Ovary (tissue), 9 donors: ENCODE measurements around the gene GRIFIN. TPM values are rescaled to one million over a fixed set of nuclear protein-coding genes. Genes with fewer than 3 reads are reported as not detected.
A peak's percentile ranks its signal among the peaks of the same experiment; 100 is the strongest.

Experiments used
- DNase-seq, 5 donors: peaks; one replicate each; pipeline ENCODE4 v3.0.0-alpha.2; 2019 to 2020
- H3K27ac ChIP-seq, 2 donors: fragments of 200-600 bp; one replicate each; pipeline versions ENCODE4 v1.5.1 to v1.8.0; 2019 to 2022
- H3K27me3 ChIP-seq: fragments of 200-600 bp; one replicate; pipeline ENCODE4 v1.8.0; 2022
- H3K36me3 ChIP-seq: fragments of 200-600 bp; sonication (generic); one replicate; pipeline ENCODE4 v1.5.1; 2019
- H3K4me1 ChIP-seq: one replicate; pipeline ENCODE4 v1.8.1; 2013; ENCODE audit warnings: mild to moderate bottlenecking, moderate library complexity; ENCODE audit not compliant: insufficient read depth
- H3K4me3 ChIP-seq: fragments of 200-600 bp; sonication (generic); one replicate; pipeline ENCODE4 v1.5.1; 2017
- H3K9me3 ChIP-seq, 2 donors: fragments of 200-600 bp in 1 of 2; sonication (generic) in 1 of 2; one replicate each; pipeline versions ENCODE4 v1.5.1 to v1.8.1; 2013 to 2019; ENCODE audit warnings: mild to moderate bottlenecking in 1 of 2, moderate library complexity in 1 of 2
- CTCF ChIP-seq, 3 donors: fragments of 450-650 bp in 2 of 3; fragments of 200-600 bp in 1 of 3; IDR thresholded peaks; one replicate each; pipeline versions ENCODE4 v1.5.1 to v1.8.0; 2016 to 2022; ENCODE audit warnings: antibody characterized with exemption in 3 of 3, mild to moderate bottlenecking in 1 of 3
- EP300 ChIP-seq: sonication (generic); formaldehyde crosslinking; IDR thresholded peaks from one replicate; pipeline ENCODE4 v1.6.1; 2017; ENCODE audit warnings: antibody characterized with exemption
- POLR2A ChIP-seq: fragments of 450-650 bp; IDR thresholded peaks from one replicate; pipeline ENCODE4 v1.6.1; 2017; ENCODE audit warnings: antibody characterized with exemption, mild to moderate bottlenecking, moderate library complexity
- WGBS, 3 donors: extraction: QIAGEN DNeasy Blood & Tissue Kit in 1 of 3; methylation state at CpG; one replicate each; pipeline versions ENCODE4 v1.1.5 to v1.1.7; 2013 to 2017; 5-methylcytosine and 5-hydroxymethylcytosine counted together
- intact Hi-C, 4 donors: fragments of 100-400 bp; cut with DNase I; formaldehyde crosslinking; loops; one replicate each; pipeline versions ENCODE4 v1.11.0 to v1.15.1; 2022 to 2023
- polyA plus RNA-seq, 2 donors: library from polyadenylated mRNA; stranded (reverse); fragments of 200-250 nt in 1 of 2; fragments of 350-450 nt in 1 of 2; fragmentation: Illumina TruSeq in 1 of 2; extraction: RNeasy Lipid Tissue Mini Kit (QIAGEN cat#74804) in 1 of 2; gene quantifications; one replicate each; pipeline ENCODE4 v1.2.3, GENCODE V29; 2013 to 2014
- total RNA-seq, 7 donors: library from RNA; depleted of rRNA in 2 of 7; stranded (reverse); fragments of >200 nt in 2 of 7; fragmentation: NEBNext Ultra II Directional in 3 of 7; extraction: Animal tissue kit (Norgen Biotek cat#: 25700) in 3 of 7; gene quantifications; one replicate each; pipeline versions ENCODE4 v1.1.0 to v1.2.4, GENCODE V29; 2016 to 2023
- donor health status: DM: no; HTN: no; CAD: no; lungs with moderate emphysema.
- donor health status: DM: no; HTN: no; CAD: no.
- donor health status: Bipolar disorder and iron deficiency.
- donor health status: DM: yes; HTN: yes; CAD: no.
- donor health status: DM: no; HTN: no; CAD: no.
- donor health status: DM: yes; HTN: yes; CAD: no.

The GRIFIN gene
- total and polyA plus RNA-seq, 9 donors: not detected

- no peaks in the 10 kb centered on the region for H3K4me1 ChIP-seq
- no peaks in the 10 kb centered on the region for H3K27me3 ChIP-seq
- no peaks in the 10 kb centered on the region for H3K36me3 ChIP-seq
- no peak overlapping the region for H3K27ac ChIP-seq
- H3K4me3 ChIP-seq: no peak overlapping the region
- WGBS, 3 donors: 68 to 70% (median 69%) methylated on average over 21 of the region's 21 CpGs
- no peak for TF ChIP-seq CTCF (IDR thresholded peaks at IDR 0.05)
- no peak for TF ChIP-seq EP300
- TF ChIP-seq POLR2A: no peak
- no peaks in the 10 kb centered on the region for H3K9me3 ChIP-seq
- intact Hi-C loops: no loop called here
- peak in 1 of 5 donors; percentile 37 for DNase-seq
Observed at GRCh38 chr7:2440608-2441245, 35.5 kb downstream of the GRIFIN start.

- Histone ChIP-seq H3K27ac (no peak overlapping the region), H3K36me3 (no peaks in the 10 kb centered on the region), H3K4me3 (no peak overlapping the region), H3K4me1 (no peaks in the 10 kb centered on the region), H3K27me3 (no peaks in the 10 kb centered on the region), H3K9me3 (no peaks in the 10 kb centered on the region)
- TF ChIP-seq EP300 (no peak), CTCF (IDR thresholded peaks at IDR 0.05) (no peak), POLR2A (no peak)
- intact Hi-C loops: no loop called here
- 88 to 96% (median 89%) methylated on average over 13 of the region's 13 CpGs for WGBS, 3 donors
- no peak for DNase-seq
Observed at GRCh38 chr7:2438775-2439174, 37.4 kb downstream of the GRIFIN start.

DNA sequence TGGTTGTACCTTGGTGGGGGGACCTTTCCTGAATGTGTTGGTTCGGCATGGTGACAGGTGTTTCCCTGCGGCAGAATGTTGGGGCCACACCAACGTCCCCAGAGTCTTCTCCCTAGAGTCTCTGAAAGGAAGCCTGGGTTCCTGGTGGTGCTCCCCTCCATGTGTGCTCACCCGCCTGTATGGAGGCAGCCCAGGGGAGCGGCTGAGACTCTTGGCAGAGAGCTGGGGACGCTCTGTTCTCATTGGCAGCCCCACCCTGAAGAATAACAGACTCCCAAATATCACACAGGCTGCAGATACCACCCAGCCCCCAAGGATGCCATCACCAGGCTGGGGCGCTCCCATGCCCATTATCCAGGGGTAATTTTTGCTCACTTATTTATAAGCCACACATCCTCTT lies 38.0 kb downstream of the GRIFIN start:
- no peaks in the 10 kb centered on the region for H3K9me3 ChIP-seq
- intact Hi-C loops: no loop called here

GRCh38 chr7:2437537-2438148 lies 38.6 kb downstream of the GRIFIN start:
- no peak overlapping the region for H3K27ac ChIP-seq
- intact Hi-C loops: no loop called here
- DNase-seq: no peak

More for the DNA sequence above, 38.0 kb downstream of the GRIFIN start:
- WGBS, 3 donors: 75 to 82% (median 79%) methylated on average over 5 to 7 of the region's 7 CpGs
- H3K4me1 ChIP-seq: no peaks in the 10 kb centered on the region
- TF ChIP-seq EP300 (no peak), POLR2A (no peak), CTCF (IDR thresholded peaks at IDR 0.05) (no peak)
- peak in 1 of 5 donors; percentile 45 for DNase-seq
- no peaks in the 10 kb centered on the region for H3K36me3 ChIP-seq
- no peaks in the 10 kb centered on the region for H3K27me3 ChIP-seq
- no peak overlapping the region for H3K27ac ChIP-seq
- H3K4me3 ChIP-seq: no peak overlapping the region

More at GRCh38 chr7:2437537-2438148, 38.6 kb downstream of the GRIFIN start:
- 75 to 81% (median 78%) methylated on average over 16 of the region's 16 CpGs for WGBS, 3 donors
- H3K4me3 ChIP-seq: no peak overlapping the region
- no peaks in the 10 kb centered on the region for H3K36me3 ChIP-seq
- no peaks in the 10 kb centered on the region for H3K9me3 ChIP-seq
- no peaks in the 10 kb centered on the region for H3K27me3 ChIP-seq
- TF ChIP-seq POLR2A (no peak), CTCF (IDR thresholded peaks at IDR 0.05) (no peak), EP300 (no peak)
- no peaks in the 10 kb centered on the region for H3K4me1 ChIP-seq
